ENCODE data around the gene PARP1. TPM values are rescaled to one million over a fixed set of nuclear protein-coding genes. Genes with fewer than 3 reads are reported as not detected.

Gene PARP1
- total and polyA plus RNA-seq, 4 donors, result 39.2 to 108 (median 60.3) TPM

DNA sequence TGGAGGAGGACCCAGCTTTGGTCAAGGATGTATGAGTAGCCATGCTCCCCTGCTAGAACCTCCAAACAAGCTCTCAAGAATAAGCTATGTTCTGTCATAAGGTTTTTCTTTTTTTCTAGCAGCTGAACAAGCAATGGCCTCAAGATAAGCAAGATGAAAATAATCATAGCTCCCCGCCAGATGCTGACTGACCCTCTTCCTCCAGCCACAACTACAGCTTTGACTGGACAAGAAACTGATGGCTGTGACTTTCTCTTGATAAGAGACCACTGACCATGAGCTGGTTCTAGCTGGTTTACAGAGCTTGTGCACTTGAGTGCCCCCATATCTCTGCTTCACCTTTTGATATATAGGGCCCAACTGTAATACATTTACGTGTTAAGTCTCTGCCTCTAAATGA lies 38.2 kb upstream of the PARP1 start (continued):
- no peak for TF ChIP-seq TAF1 (conservative IDR thresholded peaks at IDR 0.05)

DNA sequence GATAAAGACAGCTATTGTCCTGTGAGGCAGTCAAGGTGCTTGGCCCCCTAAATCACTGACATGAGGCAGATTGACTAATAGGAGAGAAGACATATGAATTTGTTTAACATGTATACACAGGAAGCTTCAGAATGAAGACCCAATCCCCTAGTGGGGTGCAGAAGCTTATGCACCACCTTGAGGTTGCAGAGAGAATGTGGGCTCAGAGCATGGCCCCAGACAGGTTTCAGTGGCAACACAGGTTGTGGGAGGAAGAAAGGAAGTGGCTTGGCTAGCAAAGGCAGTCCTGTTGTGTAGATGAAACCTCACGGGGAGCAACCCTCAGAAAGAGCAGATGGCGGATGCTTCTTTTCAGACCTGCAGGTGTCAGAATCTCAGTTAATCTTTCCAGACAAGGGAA lies 37.0 kb upstream of the PARP1 start:
- Histone ChIP-seq H3K9me3 (ENCODE audit: control insufficient read depth in 4 of 4, low read length in 3 of 4) (no peaks in the 10 kb centered on the region), H3K27ac (ENCODE audit: low read depth in 1 of 2, low read length in 2 of 2) (no peak overlapping the region)

DNA sequence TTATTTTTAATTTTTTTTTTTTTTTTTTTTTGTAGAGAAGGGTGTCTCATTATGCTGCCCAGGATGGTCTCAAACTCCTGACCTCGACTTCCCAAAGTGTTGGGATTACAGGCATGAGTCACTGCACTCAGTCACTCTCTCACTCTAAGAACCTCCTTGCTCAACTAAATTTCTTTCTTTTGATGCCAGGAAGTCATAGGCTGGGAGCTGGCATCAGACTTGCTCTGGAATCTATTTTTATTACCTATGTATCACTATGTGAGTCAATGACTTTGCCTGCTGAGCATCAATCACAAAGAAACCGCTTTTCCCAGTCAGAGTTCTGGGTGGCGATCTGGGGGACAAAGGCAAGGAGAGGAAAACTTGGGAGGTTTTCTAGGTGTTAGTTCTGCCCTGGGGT lies 35.5 kb upstream of the PARP1 start:
- H3K27ac ChIP-seq (ENCODE audit: low read depth in 1 of 2, low read length in 2 of 2), result no peak overlapping the region
- H3K9me3 ChIP-seq (ENCODE audit: control insufficient read depth in 4 of 4, low read length in 3 of 4), result no peaks in the 10 kb centered on the region
- H3K4me1 ChIP-seq (ENCODE audit: control insufficient read depth in 4 of 4, insufficient read depth in 4 of 4, low read length in 3 of 4), result no peaks in the 10 kb centered on the region
- no peak for TF ChIP-seq JUND (IDR thresholded peaks at IDR 0.05)
- TF ChIP-seq, protein P1, sequence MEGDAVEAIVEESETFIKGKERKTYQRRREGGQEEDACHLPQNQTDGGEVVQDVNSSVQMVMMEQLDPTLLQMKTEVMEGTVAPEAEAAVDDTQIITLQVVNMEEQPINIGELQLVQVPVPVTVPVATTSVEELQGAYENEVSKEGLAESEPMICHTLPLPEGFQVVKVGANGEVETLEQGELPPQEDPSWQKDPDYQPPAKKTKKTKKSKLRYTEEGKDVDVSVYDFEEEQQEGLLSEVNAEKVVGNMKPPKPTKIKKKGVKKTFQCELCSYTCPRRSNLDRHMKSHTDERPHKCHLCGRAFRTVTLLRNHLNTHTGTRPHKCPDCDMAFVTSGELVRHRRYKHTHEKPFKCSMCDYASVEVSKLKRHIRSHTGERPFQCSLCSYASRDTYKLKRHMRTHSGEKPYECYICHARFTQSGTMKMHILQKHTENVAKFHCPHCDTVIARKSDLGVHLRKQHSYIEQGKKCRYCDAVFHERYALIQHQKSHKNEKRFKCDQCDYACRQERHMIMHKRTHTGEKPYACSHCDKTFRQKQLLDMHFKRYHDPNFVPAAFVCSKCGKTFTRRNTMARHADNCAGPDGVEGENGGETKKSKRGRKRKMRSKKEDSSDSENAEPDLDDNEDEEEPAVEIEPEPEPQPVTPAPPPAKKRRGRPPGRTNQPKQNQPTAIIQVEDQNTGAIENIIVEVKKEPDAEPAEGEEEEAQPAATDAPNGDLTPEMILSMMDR (IDR thresholded peaks at IDR 0.05; ENCODE audit: low read depth, low read length, missing input control), result no peak
- H3K27me3 ChIP-seq (ENCODE audit: control insufficient read depth in 4 of 4, insufficient read depth in 4 of 4, low read length in 3 of 4), result peaks cover 0 to 2% (median 0%) of the 10 kb centered on the region in 4 donors
- no peak for DNase-seq (ENCODE audit: low spot score)
- 90% methylated on average over 3 of the region's 3 CpGs for WGBS
- no peak overlapping the region for H3K9ac ChIP-seq (ENCODE audit: low read depth in 1 of 2, low read length in 2 of 2)
- no peak overlapping the region for H3K4me3 ChIP-seq (ENCODE audit: low read depth in 1 of 3, low read length in 3 of 3)
- no peaks in the 10 kb centered on the region for H3K36me3 ChIP-seq (ENCODE audit: control insufficient read depth in 4 of 4, insufficient read depth in 3 of 4, low read depth in 1 of 4, low read length in 3 of 4)

More for the DNA sequence above, 37.0 kb upstream of the PARP1 start:
- TF ChIP-seq RXRA (IDR thresholded peaks at IDR 0.05), result no peak
- no peak for TF ChIP-seq GABPA (IDR thresholded peaks at IDR 0.05 in 1 of 2, conservative IDR thresholded peaks at IDR 0.05 in 1 of 2)
- no peak for DNase-seq (ENCODE audit: low spot score)
- no peaks in the 10 kb centered on the region for H3K4me1 ChIP-seq (ENCODE audit: control insufficient read depth in 4 of 4, insufficient read depth in 4 of 4, low read length in 3 of 4)
- no peaks in the 10 kb centered on the region for H3K36me3 ChIP-seq (ENCODE audit: control insufficient read depth in 4 of 4, insufficient read depth in 3 of 4, low read depth in 1 of 4, low read length in 3 of 4)
- no peak overlapping the region for H3K9ac ChIP-seq (ENCODE audit: low read depth in 1 of 2, low read length in 2 of 2)
- H3K4me3 ChIP-seq (ENCODE audit: low read depth in 1 of 3, low read length in 3 of 3), result no peak overlapping the region
- H3K27me3 ChIP-seq (ENCODE audit: control insufficient read depth in 4 of 4, insufficient read depth in 4 of 4, low read length in 3 of 4), result peaks cover 0 to 2% (median 0%) of the 10 kb centered on the region in 4 donors
- WGBS, result 77% methylated on average over 2 of the region's 2 CpGs

DNA sequence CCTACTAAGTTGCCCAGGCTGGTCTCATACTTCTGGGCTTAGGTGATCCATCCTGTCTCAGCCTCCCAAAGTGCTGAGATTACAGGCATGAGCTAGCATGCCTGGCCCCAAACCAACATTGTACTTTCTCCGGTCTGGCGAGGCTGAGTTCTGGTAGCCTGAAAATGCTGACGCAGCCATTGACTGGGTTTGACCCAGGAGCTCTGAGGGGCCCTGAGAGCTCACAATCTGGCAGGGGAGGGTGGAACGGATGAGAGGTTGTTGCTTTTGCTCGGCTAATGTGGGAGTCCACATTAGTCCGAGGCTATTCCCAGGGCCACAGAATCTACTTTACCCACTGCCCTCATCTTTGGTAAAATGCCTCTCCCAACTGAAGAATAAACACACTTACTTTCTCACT lies 35.1 kb upstream of the PARP1 start:
- Histone ChIP-seq H3K4me3 (ENCODE audit: low read depth in 1 of 3, low read length in 3 of 3) (no peak overlapping the region), H3K4me1 (ENCODE audit: control insufficient read depth in 4 of 4, insufficient read depth in 4 of 4, low read length in 3 of 4) (no peaks in the 10 kb centered on the region), H3K36me3 (ENCODE audit: control insufficient read depth in 4 of 4, insufficient read depth in 3 of 4, low read depth in 1 of 4, low read length in 3 of 4) (no peaks in the 10 kb centered on the region), H3K9me3 (ENCODE audit: control insufficient read depth in 4 of 4, low read length in 3 of 4) (no peaks in the 10 kb centered on the region), H3K27me3 (ENCODE audit: control insufficient read depth in 4 of 4, insufficient read depth in 4 of 4, low read length in 3 of 4) (peaks cover 0 to 2% (median 0%) of the 10 kb centered on the region in 4 donors), H3K27ac (ENCODE audit: low read depth in 1 of 2, low read length in 2 of 2) (no peak overlapping the region), H3K9ac (ENCODE audit: low read depth in 1 of 2, low read length in 2 of 2) (no peak overlapping the region)
- WGBS, result 76% methylated on average over 6 of the region's 6 CpGs
- no peak for DNase-seq (ENCODE audit: low spot score)
- TF ChIP-seq, protein P1 (IDR thresholded peaks at IDR 0.05; ENCODE audit: low read depth, low read length, missing input control), result no peak
- TF ChIP-seq RAD21 (IDR thresholded peaks at IDR 0.05) (no peak), FOXA2 (IDR thresholded peaks at IDR 0.05) (no peak), GABPA (IDR thresholded peaks at IDR 0.05 in 1 of 2, conservative IDR thresholded peaks at IDR 0.05 in 1 of 2) (no peak), HNF4G (IDR thresholded peaks at IDR 0.05) (no peak), HNF4A (conservative IDR thresholded peaks at IDR 0.05) (no peak), EGR1 (IDR thresholded peaks at IDR 0.05; ENCODE audit: low read depth in 2 of 2) (no peak), RXRA (IDR thresholded peaks at IDR 0.05) (no peak), JUND (IDR thresholded peaks at IDR 0.05) (no peak), YY1 (IDR thresholded peaks at IDR 0.05) (no peak), SP1 (IDR thresholded peaks at IDR 0.05) (no peak), FOXA1 (IDR thresholded peaks at IDR 0.05) (no peak)
- TF ChIP-seq, protein P2, sequence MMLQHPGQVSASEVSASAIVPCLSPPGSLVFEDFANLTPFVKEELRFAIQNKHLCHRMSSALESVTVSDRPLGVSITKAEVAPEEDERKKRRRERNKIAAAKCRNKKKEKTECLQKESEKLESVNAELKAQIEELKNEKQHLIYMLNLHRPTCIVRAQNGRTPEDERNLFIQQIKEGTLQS (IDR thresholded peaks at IDR 0.05), result no peak
- TF ChIP-seq, protein P3, sequence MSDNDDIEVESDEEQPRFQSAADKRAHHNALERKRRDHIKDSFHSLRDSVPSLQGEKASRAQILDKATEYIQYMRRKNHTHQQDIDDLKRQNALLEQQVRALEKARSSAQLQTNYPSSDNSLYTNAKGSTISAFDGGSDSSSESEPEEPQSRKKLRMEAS (IDR thresholded peaks at IDR 0.05), result no peak
- TF ChIP-seq, protein P4, sequence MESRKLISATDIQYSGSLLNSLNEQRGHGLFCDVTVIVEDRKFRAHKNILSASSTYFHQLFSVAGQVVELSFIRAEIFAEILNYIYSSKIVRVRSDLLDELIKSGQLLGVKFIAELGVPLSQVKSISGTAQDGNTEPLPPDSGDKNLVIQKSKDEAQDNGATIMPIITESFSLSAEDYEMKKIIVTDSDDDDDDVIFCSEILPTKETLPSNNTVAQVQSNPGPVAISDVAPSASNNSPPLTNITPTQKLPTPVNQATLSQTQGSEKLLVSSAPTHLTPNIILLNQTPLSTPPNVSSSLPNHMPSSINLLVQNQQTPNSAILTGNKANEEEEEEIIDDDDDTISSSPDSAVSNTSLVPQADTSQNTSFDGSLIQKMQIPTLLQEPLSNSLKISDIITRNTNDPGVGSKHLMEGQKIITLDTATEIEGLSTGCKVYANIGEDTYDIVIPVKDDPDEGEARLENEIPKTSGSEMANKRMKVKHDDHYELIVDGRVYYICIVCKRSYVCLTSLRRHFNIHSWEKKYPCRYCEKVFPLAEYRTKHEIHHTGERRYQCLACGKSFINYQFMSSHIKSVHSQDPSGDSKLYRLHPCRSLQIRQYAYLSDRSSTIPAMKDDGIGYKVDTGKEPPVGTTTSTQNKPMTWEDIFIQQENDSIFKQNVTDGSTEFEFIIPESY (IDR thresholded peaks at IDR 0.05), result no peak
- TF ChIP-seq, protein P5, sequence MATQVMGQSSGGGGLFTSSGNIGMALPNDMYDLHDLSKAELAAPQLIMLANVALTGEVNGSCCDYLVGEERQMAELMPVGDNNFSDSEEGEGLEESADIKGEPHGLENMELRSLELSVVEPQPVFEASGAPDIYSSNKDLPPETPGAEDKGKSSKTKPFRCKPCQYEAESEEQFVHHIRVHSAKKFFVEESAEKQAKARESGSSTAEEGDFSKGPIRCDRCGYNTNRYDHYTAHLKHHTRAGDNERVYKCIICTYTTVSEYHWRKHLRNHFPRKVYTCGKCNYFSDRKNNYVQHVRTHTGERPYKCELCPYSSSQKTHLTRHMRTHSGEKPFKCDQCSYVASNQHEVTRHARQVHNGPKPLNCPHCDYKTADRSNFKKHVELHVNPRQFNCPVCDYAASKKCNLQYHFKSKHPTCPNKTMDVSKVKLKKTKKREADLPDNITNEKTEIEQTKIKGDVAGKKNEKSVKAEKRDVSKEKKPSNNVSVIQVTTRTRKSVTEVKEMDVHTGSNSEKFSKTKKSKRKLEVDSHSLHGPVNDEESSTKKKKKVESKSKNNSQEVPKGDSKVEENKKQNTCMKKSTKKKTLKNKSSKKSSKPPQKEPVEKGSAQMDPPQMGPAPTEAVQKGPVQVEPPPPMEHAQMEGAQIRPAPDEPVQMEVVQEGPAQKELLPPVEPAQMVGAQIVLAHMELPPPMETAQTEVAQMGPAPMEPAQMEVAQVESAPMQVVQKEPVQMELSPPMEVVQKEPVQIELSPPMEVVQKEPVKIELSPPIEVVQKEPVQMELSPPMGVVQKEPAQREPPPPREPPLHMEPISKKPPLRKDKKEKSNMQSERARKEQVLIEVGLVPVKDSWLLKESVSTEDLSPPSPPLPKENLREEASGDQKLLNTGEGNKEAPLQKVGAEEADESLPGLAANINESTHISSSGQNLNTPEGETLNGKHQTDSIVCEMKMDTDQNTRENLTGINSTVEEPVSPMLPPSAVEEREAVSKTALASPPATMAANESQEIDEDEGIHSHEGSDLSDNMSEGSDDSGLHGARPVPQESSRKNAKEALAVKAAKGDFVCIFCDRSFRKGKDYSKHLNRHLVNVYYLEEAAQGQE (IDR thresholded peaks at IDR 0.05), result no peak

Measured in liver (tissue), 9 donors.